HEK293 (cell line): ENCODE results near the gene SLC11A2.

Experiments used
- CTCF ChIA-PET: fragments of 350-600 bp; formaldehyde crosslinking; extraction: SDS; loops from one replicate; lab custom pipeline; 2021; ENCODE audit warnings: antibody characterized with exemption; lab: Yijun Ruan, JAX
- POLR2A ChIA-PET: fragments of 300-600 bp; formaldehyde crosslinking; extraction: SDS; loops from one replicate; lab custom pipeline; 2020; ENCODE audit warnings: antibody characterized with exemption, inconsistent platforms; lab: Yijun Ruan, JAX
- H3K27ac ChIP-seq: fragments of 200-500 bp; sonication (Bioruptor generic); 2 replicates; pipeline ENCODE4 v1.5.1; 2014; ENCODE audit warnings: low read depth, low read length, control low read depth, inconsistent platforms; ENCODE audit errors: extremely low read depth
- H3K36me3 ChIP-seq, 2 experiments: fragments of 200-500 bp in 1 of 2; sonication (Bioruptor generic) in 1 of 2; 1 replicate in 1 of 2; 2 replicates in 1 of 2; pipeline ENCODE4 v1.5.1; 2014 to 2017; ENCODE audit warnings: inconsistent platforms in 2 of 2, low read length in 2 of 2; ENCODE audit not compliant: control insufficient read depth in 2 of 2, insufficient read depth in 1 of 2
- H3K4me1 ChIP-seq: fragments of 200-500 bp; sonication (Bioruptor generic); 2 replicates; pipeline ENCODE4 v1.5.1; 2014; ENCODE audit warnings: mild to moderate bottlenecking, low read length, inconsistent platforms; ENCODE audit not compliant: control insufficient read depth, insufficient read depth
- H3K4me3 ChIP-seq: 2 replicates; pipeline ENCODE4 v1.5.1; 2011; ENCODE audit warnings: low read depth, mild to moderate bottlenecking, control low read depth, low read length, moderate library complexity
- H3K9me3 ChIP-seq: fragments of 200-500 bp; sonication (Bioruptor generic); 2 replicates; pipeline ENCODE4 v1.5.1; 2014; ENCODE audit warnings: low read depth, low read length, inconsistent platforms; ENCODE audit not compliant: control insufficient read depth, insufficient read depth
- EGR2 ChIP-seq: fragments of 450-650 bp; formaldehyde crosslinking; IDR thresholded peaks from 2 replicates; pipeline ENCODE4 v1.5.1; 2016; ENCODE audit warnings: low read depth, missing biosample characterization, missing genetic modification characterization
- GLI2 ChIP-seq: fragments of 450-650 bp; formaldehyde crosslinking; IDR thresholded peaks from 2 replicates; pipeline ENCODE4; 2017; ENCODE audit warnings: missing biosample characterization, missing genetic modification characterization, low read depth, borderline replicate concordance
- KLF7 ChIP-seq: fragments of 450-650 bp; formaldehyde crosslinking; IDR thresholded peaks from 2 replicates; pipeline ENCODE4 v1.5.1; 2016; ENCODE audit warnings: missing biosample characterization, missing genetic modification characterization, borderline replicate concordance
- KLF9 ChIP-seq: fragments of 450-650 bp; formaldehyde crosslinking; IDR thresholded peaks from 2 replicates; pipeline ENCODE4 v1.5.1; 2016; ENCODE audit warnings: missing biosample characterization, missing genetic modification characterization, low read depth
- MZF1 ChIP-seq: fragments of 450-650 bp; formaldehyde crosslinking; IDR thresholded peaks from 2 replicates; pipeline ENCODE4 v1.5.1; 2017; ENCODE audit warnings: missing biosample characterization, missing genetic modification characterization, borderline replicate concordance
- OSR2 ChIP-seq: fragments of 450-650 bp; formaldehyde crosslinking; IDR thresholded peaks from 2 replicates; pipeline ENCODE4 v1.5.1; 2016; ENCODE audit warnings: missing biosample characterization, missing genetic modification characterization
- SCRT2 ChIP-seq: fragments of 450-650 bp; formaldehyde crosslinking; IDR thresholded peaks from 2 replicates; pipeline ENCODE4 v1.5.1; 2016; ENCODE audit warnings: missing biosample characterization, missing genetic modification characterization
- ZNF157 ChIP-seq: fragments of 450-650 bp; formaldehyde crosslinking; IDR thresholded peaks from 2 replicates; pipeline ENCODE4 v1.5.1; 2016; ENCODE audit warnings: missing biosample characterization, missing genetic modification characterization
- ZNF221 ChIP-seq: fragments of 450-650 bp; formaldehyde crosslinking; IDR thresholded peaks from 2 replicates; pipeline ENCODE4 v1.5.1; 2017; ENCODE audit warnings: missing biosample characterization, missing genetic modification characterization, borderline replicate concordance
- ZNF416 ChIP-seq: fragments of 450-650 bp; formaldehyde crosslinking; IDR thresholded peaks from 2 replicates; pipeline ENCODE4 v1.5.1; 2016; ENCODE audit warnings: missing biosample characterization, missing genetic modification characterization
- ZNF521 ChIP-seq: fragments of 450-650 bp; formaldehyde crosslinking; IDR thresholded peaks from 2 replicates; pipeline ENCODE4 v1.5.1; 2017; ENCODE audit warnings: missing biosample characterization, mild to moderate bottlenecking, missing genetic modification characterization
- ZNF549 ChIP-seq: fragments of 450-650 bp; IDR thresholded peaks from 2 replicates; pipeline ENCODE4 v1.5.1; 2018; ENCODE audit warnings: missing biosample characterization, missing genetic modification characterization, mild to moderate bottlenecking, inconsistent platforms, moderate library complexity
- ZNF624 ChIP-seq: fragments of 450-650 bp; formaldehyde crosslinking; IDR thresholded peaks from 2 replicates; pipeline ENCODE4 v1.5.1; 2017; ENCODE audit warnings: missing biosample characterization, missing genetic modification characterization
- ZNF785 ChIP-seq: fragments of 450-650 bp; formaldehyde crosslinking; IDR thresholded peaks from 2 replicates; pipeline ENCODE4 v1.5.1; 2016; ENCODE audit warnings: missing biosample characterization, missing genetic modification characterization
- TF ChIP-seq, protein P1 (sequence below): fragments of 450-650 bp; formaldehyde crosslinking; conservative IDR thresholded peaks from 2 replicates; pipeline ENCODE4 v1.5.1; 2016; ENCODE audit warnings: low read depth, missing biosample characterization, missing genetic modification characterization
- TF ChIP-seq, protein P2 (sequence below): fragments of 450-650 bp; formaldehyde crosslinking; IDR thresholded peaks from 2 replicates; pipeline ENCODE4 v1.5.1; 2016; ENCODE audit warnings: missing biosample characterization, missing genetic modification characterization
- TF ChIP-seq, protein P3 (sequence below): fragments of 450-650 bp; formaldehyde crosslinking; IDR thresholded peaks from 2 replicates; pipeline ENCODE4 v1.5.1; 2016; ENCODE audit warnings: missing biosample characterization, missing genetic modification characterization
- TF ChIP-seq, protein P4 (sequence below): fragments of 450-650 bp; formaldehyde crosslinking; IDR thresholded peaks from 2 replicates; pipeline ENCODE4 v1.5.1; 2016; ENCODE audit warnings: missing biosample characterization, missing genetic modification characterization, borderline replicate concordance

Gene SLC11A2

DNA sequence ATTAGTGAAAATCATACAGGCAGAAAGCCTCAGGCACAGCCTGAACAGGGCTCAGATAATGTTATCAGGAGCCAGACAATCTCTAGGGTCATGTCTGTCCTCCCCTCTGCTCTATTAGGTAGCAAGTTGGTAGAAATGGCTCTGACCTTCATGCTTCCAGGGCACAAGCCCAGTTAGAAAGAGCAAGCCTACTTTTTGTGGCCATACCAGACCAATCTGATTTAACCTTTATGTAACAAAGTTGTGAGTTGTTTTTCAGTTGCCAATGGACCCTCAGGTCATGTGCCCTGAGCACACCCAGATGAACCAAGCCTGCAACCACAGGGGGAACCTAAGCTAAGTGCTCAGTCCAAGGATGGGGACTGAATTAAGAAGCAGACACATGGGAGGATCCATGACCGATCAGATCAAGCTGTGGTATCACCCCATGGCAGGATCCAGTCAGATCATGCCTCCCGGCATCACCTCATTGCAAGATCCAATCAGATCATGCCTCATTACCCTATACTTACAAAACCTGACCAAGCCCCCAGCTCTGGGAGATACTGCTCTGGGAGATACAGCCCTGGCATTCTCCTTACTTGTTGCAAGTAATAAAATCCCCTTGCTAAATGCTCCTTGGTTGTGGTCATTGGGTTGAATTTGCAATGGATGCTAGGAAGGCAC lies 92.6 kb downstream of the SLC11A2 start:
- POLR2A ChIA-PET = no interaction called here
- no peaks in the 10 kb centered on the region for H3K9me3 ChIP-seq
- TF ChIP-seq ZNF624 (tag by site-specific recombination) = no peak
- no peak for TF ChIP-seq GLI2 (tag by site-specific recombination)
- no peak for TF ChIP-seq ZNF549
- TF ChIP-seq, protein P1, sequence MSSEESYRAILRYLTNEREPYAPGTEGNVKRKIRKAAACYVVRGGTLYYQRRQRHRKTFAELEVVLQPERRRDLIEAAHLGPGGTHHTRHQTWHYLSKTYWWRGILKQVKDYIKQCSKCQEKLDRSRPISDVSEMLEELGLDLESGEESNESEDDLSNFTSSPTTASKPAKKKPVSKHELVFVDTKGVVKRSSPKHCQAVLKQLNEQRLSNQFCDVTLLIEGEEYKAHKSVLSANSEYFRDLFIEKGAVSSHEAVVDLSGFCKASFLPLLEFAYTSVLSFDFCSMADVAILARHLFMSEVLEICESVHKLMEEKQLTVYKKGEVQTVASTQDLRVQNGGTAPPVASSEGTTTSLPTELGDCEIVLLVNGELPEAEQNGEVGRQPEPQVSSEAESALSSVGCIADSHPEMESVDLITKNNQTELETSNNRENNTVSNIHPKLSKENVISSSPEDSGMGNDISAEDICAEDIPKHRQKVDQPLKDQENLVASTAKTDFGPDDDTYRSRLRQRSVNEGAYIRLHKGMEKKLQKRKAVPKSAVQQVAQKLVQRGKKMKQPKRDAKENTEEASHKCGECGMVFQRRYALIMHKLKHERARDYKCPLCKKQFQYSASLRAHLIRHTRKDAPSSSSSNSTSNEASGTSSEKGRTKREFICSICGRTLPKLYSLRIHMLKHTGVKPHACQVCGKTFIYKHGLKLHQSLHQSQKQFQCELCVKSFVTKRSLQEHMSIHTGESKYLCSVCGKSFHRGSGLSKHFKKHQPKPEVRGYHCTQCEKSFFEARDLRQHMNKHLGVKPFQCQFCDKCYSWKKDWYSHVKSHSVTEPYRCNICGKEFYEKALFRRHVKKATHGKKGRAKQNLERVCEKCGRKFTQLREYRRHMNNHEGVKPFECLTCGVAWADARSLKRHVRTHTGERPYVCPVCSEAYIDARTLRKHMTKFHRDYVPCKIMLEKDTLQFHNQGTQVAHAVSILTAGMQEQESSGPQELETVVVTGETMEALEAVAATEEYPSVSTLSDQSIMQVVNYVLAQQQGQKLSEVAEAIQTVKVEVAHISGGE (tag by site-specific recombination) = no peak
- TF ChIP-seq ZNF221 (tag by site-specific recombination) = no peak
- TF ChIP-seq ZNF416 (tag by site-specific recombination) = no peak
- no peak for TF ChIP-seq ZNF157 (tag by site-specific recombination)
- TF ChIP-seq, protein P2, sequence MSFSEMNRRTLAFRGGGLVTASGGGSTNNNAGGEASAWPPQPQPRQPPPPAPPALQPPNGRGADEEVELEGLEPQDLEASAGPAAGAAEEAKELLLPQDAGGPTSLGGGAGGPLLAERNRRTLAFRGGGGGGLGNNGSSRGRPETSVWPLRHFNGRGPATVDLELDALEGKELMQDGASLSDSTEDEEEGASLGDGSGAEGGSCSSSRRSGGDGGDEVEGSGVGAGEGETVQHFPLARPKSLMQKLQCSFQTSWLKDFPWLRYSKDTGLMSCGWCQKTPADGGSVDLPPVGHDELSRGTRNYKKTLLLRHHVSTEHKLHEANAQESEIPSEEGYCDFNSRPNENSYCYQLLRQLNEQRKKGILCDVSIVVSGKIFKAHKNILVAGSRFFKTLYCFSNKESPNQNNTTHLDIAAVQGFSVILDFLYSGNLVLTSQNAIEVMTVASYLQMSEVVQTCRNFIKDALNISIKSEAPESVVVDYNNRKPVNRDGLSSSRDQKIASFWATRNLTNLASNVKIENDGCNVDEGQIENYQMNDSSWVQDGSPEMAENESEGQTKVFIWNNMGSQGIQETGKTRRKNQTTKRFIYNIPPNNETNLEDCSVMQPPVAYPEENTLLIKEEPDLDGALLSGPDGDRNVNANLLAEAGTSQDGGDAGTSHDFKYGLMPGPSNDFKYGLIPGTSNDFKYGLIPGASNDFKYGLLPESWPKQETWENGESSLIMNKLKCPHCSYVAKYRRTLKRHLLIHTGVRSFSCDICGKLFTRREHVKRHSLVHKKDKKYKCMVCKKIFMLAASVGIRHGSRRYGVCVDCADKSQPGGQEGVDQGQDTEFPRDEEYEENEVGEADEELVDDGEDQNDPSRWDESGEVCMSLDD (tag by site-specific recombination) = no peak
- TF ChIP-seq ZNF785 (tag by site-specific recombination) = no peak
- TF ChIP-seq SCRT2 (tag by site-specific recombination) = 0 out of 2 replicates have a peak, but pooled peaks have one; percentile 17
- TF ChIP-seq, protein P3, sequence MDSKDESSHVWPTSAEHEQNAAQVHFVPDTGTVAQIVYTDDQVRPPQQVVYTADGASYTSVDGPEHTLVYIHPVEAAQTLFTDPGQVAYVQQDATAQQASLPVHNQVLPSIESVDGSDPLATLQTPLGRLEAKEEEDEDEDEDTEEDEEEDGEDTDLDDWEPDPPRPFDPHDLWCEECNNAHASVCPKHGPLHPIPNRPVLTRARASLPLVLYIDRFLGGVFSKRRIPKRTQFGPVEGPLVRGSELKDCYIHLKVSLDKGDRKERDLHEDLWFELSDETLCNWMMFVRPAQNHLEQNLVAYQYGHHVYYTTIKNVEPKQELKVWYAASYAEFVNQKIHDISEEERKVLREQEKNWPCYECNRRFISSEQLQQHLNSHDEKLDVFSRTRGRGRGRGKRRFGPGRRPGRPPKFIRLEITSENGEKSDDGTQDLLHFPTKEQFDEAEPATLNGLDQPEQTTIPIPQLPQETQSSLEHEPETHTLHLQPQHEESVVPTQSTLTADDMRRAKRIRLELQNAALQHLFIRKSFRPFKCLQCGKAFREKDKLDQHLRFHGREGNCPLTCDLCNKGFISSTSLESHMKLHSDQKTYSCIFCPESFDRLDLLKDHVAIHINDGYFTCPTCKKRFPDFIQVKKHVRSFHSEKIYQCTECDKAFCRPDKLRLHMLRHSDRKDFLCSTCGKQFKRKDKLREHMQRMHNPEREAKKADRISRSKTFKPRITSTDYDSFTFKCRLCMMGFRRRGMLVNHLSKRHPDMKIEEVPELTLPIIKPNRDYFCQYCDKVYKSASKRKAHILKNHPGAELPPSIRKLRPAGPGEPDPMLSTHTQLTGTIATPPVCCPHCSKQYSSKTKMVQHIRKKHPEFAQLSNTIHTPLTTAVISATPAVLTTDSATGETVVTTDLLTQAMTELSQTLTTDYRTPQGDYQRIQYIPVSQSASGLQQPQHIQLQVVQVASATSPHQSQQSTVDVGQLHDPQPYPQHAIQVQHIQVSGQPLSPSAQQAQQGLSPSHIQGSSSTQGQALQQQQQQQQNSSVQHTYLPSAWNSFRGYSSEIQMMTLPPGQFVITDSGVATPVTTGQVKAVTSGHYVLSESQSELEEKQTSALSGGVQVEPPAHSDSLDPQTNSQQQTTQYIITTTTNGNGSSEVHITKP (tag by site-specific recombination) = peak; percentile 72
- TF ChIP-seq KLF7 = no peak
- 0 out of 2 replicates have a peak, but pooled peaks have one; percentile 29 for TF ChIP-seq MZF1
- TF ChIP-seq, protein P4, sequence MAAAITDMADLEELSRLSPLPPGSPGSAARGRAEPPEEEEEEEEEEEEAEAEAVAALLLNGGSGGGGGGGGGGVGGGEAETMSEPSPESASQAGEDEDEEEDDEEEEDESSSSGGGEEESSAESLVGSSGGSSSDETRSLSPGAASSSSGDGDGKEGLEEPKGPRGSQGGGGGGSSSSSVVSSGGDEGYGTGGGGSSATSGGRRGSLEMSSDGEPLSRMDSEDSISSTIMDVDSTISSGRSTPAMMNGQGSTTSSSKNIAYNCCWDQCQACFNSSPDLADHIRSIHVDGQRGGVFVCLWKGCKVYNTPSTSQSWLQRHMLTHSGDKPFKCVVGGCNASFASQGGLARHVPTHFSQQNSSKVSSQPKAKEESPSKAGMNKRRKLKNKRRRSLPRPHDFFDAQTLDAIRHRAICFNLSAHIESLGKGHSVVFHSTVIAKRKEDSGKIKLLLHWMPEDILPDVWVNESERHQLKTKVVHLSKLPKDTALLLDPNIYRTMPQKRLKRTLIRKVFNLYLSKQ (tag by site-specific recombination) = no peak
- no peak for TF ChIP-seq EGR2 (tag by site-specific recombination)
- TF ChIP-seq ZNF521 (tag by site-specific recombination) = no peak
- no peak for TF ChIP-seq OSR2 (tag by site-specific recombination)
- no peak for TF ChIP-seq KLF9 (tag by site-specific recombination)
- peaks cover 3% of the 10 kb centered on the region for H3K4me1 ChIP-seq
- no peak overlapping the region for H3K4me3 ChIP-seq
- H3K27ac ChIP-seq = no peak overlapping the region
- CTCF ChIA-PET = no interaction called here
- H3K36me3 ChIP-seq = peaks cover 9 to 10% of the 10 kb centered on the region in 2 experiments; a peak in 2 of 3 replicates
